Esophagus squamous epithelium (tissue), 5 donors: ENCODE measurements around the gene POGK. TPM values are rescaled to one million over a fixed set of nuclear protein-coding genes. Genes with fewer than 3 reads are reported as not detected.
"Not testable (repeated sequence)": the region's sequence is repeated elsewhere in the genome, so short reads cannot be mapped to it uniquely, and the experiment has no call there.

Experiments used
- DNase-seq: peaks from one replicate; lab custom pipeline; 2025; lab: John Stamatoyannopoulos, UW
- H3K27ac ChIP-seq, 4 donors: fragments of 200-600 bp; sonication (generic); one replicate each; pipeline ENCODE4 v1.5.1; 2016 to 2019; ENCODE audit warnings: mild to moderate bottlenecking in 1 of 4
- H3K27me3 ChIP-seq, 4 donors: fragments of 200-600 bp; sonication (generic); 1 replicate in 3 of 4; 2 replicates in 1 of 4; pipeline versions ENCODE4 v1.5.1 to v1.6.0; 2017 to 2021; ENCODE audit warnings: antibody characterized with exemption in 1 of 4
- H3K36me3 ChIP-seq, 3 donors: fragments of 200-600 bp; sonication (generic); one replicate each; pipeline ENCODE4 v1.5.1; 2016 to 2019
- H3K4me1 ChIP-seq, 3 donors: fragments of 200-600 bp; sonication (generic); one replicate each; pipeline ENCODE4 v1.5.1; 2017 to 2019
- H3K4me3 ChIP-seq, 4 donors: fragments of 200-600 bp; sonication (generic); 1 replicate in 3 of 4; 2 replicates in 1 of 4; pipeline ENCODE4 v1.5.1; 2016 to 2019; ENCODE audit warnings: mild to moderate bottlenecking in 2 of 4, moderate library complexity in 1 of 4
- H3K9me3 ChIP-seq, 3 donors: fragments of 200-600 bp; sonication (generic); one replicate each; pipeline ENCODE4 v1.5.1; 2016 to 2019
- POLR2A ChIP-seq, 4 donors: fragments of 450-650 bp; IDR thresholded peaks; one replicate each; pipeline ENCODE4 v1.6.1; 2017; ENCODE audit warnings: antibody characterized with exemption in 4 of 4, mild to moderate bottlenecking in 4 of 4, moderate library complexity in 3 of 4
- WGBS, 2 donors: methylation state at CpG; one replicate each; pipeline ENCODE4 v1.1.5; 2018; 5-methylcytosine and 5-hydroxymethylcytosine counted together
- intact Hi-C: fragments of 100-400 bp; cut with DNase I; formaldehyde crosslinking; loops from one replicate; pipeline ENCODE4 v1.15.0; 2022
- total RNA-seq, 4 donors: library from RNA; depleted of rRNA; stranded (reverse); fragments of >200 nt; gene quantifications; one replicate each; pipeline ENCODE4 v1.1.0, GENCODE V29; 2016
- TF ChIP-seq, protein P1 (sequence below), 6 experiments: fragments of 450-650 bp in 4 of 6; fragments of 200-600 bp in 2 of 6; sonication (generic) in 2 of 6; IDR thresholded peaks; one replicate each; pipeline ENCODE4 v1.5.1; 2016 to 2019; ENCODE audit warnings: antibody characterized with exemption in 6 of 6, mild to moderate bottlenecking in 4 of 6, moderate library complexity in 4 of 6
- donor health status: DM: yes; HTN: yes; CAD: no.

POGK gene
- total RNA-seq, 4 donors from 2014 or later = 18.7 to 34.1 (median 25.3) TPM

DNA sequence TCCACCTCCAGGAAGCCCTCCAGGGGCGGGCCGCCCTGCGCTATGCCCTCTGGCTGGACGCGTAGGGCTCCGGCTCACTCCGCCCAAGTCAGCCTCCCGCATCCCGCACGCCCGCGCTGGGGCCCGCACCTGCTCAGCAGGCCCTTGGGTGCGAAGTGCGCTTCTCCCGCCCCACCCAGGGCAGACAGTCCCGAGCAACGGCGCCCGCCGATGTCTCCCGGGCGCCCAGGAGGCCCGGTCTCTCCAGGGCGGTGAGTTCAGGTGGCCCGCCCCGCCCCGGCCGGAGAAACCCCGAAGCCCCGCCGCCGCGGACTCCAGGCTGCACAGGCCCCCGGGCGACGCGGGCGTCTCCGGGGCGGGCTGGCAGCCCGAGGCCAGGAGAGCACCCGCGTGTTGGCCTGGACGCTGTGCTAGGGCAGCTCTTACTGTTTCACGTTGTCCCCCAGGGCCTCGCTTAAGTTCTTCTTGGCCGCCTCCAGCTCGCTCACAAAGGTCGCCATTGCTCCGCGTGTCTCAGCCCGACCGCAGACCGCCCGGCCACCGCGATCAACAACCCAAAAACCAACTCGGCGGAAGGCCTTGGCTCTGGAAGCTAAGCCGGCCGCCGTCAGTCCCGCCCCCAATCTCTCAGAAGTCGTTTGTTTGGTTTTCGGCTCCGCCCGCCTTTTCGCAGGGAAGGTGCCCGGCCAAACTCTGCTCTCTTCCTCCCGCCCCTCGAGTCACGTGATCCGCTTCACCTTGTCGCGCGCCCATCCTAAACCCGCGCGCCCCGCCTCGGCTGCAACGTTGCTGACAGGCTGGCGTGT, 36.7 kb downstream of the POGK start, which contains the start of gene TADA1:
Gene TADA1, minus strand, starts transcription at position 531 of the 806 bp plus-strand sequence. Its CDS starts 31 bp downstream, at position 500.
- Histone ChIP-seq H3K4me3 (peak within 1 kb of the TSS; percentile 75 to 92 (median 82)), H3K4me1 (peaks cover 11 to 53% (median 18%) of the 10 kb centered on the region in 3 donors), H3K27me3 (no peaks in the 10 kb centered on the region), H3K27ac (peak within 1 kb of the TSS; percentile 91 to 98 (median 94)), H3K9me3 (no peaks in the 10 kb centered on the region), H3K36me3 (no peaks in the 10 kb centered on the region)
- intact Hi-C loops = no loop called here
- DNase-seq = peak; percentile 90
- WGBS, 2 donors = 0% methylated on average over 25 to 27 of the region's 84 CpGs
- peak in 3 of 4 donors; percentile 50 to 73 (median 63) for TF ChIP-seq POLR2A (IDR thresholded peaks at IDR 0.05)
- TF ChIP-seq, protein P1, sequence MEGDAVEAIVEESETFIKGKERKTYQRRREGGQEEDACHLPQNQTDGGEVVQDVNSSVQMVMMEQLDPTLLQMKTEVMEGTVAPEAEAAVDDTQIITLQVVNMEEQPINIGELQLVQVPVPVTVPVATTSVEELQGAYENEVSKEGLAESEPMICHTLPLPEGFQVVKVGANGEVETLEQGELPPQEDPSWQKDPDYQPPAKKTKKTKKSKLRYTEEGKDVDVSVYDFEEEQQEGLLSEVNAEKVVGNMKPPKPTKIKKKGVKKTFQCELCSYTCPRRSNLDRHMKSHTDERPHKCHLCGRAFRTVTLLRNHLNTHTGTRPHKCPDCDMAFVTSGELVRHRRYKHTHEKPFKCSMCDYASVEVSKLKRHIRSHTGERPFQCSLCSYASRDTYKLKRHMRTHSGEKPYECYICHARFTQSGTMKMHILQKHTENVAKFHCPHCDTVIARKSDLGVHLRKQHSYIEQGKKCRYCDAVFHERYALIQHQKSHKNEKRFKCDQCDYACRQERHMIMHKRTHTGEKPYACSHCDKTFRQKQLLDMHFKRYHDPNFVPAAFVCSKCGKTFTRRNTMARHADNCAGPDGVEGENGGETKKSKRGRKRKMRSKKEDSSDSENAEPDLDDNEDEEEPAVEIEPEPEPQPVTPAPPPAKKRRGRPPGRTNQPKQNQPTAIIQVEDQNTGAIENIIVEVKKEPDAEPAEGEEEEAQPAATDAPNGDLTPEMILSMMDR (IDR thresholded peaks at IDR 0.05) = peak in 1 of 6 experiments; percentile 47

DNA sequence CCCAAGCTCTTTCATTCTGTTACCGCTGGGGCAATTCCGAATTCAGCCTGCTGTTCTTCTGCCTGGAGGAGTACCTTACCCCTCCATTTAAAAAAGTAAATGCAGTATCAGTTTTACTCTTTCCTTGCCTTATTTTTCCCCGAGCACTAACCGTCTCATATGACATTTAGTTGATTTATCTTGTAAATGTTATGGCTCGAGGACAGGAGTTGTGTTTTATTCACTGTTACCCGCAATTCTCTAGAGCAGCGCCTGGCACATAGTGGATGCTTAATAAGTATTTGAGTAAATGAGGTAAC, 37.2 kb downstream of the POGK start:
- Histone ChIP-seq H3K9me3 (no peaks in the 10 kb centered on the region), H3K4me3 (peak overlapping the region; percentile 75 to 92 (median 82)), H3K27ac (peak overlapping the region in 3 of 4 donors; percentile 91 to 98 (median 94)), H3K27me3 (no peaks in the 10 kb centered on the region), H3K4me1 (peaks cover 11 to 48% (median 18%) of the 10 kb centered on the region in 3 donors), H3K36me3 (no peaks in the 10 kb centered on the region)
- no peak for DNase-seq
- WGBS, 2 donors = 0 to 1% methylated on average over 7 of the region's 7 CpGs
- TF ChIP-seq POLR2A (IDR thresholded peaks at IDR 0.05) = no peak
- TF ChIP-seq, protein P1 (IDR thresholded peaks at IDR 0.05) = peak in 5 of 6 experiments; percentile 12 to 44 (median 37)
- intact Hi-C loops = no loop called here

DNA sequence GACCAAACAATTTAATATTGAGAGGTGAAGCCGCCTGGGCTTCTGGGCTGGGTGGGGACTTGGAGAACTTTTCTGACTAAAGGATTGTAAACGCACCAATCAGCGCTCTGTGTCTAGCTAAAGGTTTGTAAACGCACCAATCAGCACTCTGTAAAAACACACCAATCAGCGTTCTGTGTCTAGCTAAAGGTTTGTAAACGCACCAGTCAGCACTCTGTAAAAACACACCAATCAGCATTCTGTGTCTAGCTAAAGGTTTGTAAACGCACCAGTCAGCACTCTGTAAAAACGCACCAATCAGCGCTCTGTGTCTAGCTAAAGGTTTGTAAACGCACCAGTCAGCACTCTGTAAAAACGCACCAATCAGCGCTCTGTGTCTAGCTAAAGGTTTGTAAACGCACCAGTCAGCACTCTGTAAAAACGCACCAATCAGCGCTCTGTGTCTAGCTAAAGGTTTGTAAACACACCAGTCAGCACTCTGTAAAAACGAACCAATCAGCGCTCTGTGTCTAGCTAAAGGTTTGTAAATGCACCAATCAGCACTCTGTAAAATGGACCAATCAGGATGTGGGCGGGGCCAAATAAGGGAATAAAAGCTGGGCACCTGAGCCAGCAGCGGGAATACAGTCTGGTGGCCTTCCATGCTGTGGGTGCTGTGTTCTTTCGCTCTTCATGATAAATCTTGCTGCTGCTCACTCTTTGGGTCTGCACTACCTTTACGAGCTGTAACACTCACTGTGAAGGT, 39.1 kb downstream of the POGK start:
- intact Hi-C loops, H3K4me3 ChIP-seq, H3K9me3 ChIP-seq, H3K36me3 ChIP-seq, H3K27ac ChIP-seq, DNase-seq: not testable (repeated sequence)
- Histone ChIP-seq H3K27me3 (peaks cover 0 to 13% (median 0%) of the 10 kb centered on the region in 4 donors), H3K4me1 (peaks cover 8 to 29% (median 12%) of the 10 kb centered on the region in 3 donors)
- WGBS, 2 donors = 92 to 94% methylated on average over 12 to 14 of the region's 21 CpGs

DNA sequence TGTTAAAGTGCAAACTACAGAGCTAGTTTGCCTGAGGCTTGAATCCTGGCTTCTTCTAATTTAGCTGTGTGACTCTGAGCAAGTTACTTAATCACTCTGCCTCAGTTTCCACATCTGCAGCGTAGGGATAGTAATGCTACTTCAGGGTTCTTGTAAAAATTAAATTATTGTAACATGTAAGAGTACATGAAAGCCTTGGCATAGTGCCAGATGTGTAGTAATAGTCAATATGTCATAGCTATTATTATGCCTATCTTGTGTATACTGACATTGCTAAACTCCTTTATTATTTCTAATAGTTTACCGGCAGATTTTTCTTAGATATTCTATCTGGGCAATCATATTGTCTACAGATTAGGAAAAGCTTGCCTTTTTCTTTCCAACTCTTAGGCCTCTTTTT, 43.6 kb downstream of the POGK start:
- TF ChIP-seq POLR2A (IDR thresholded peaks at IDR 0.05) = no peak
- TF ChIP-seq, protein P1 (IDR thresholded peaks at IDR 0.05) = no peak
- 32 to 51% methylated on average over 2 of the region's 2 CpGs for WGBS, 2 donors
- intact Hi-C loops = no loop called here
- Histone ChIP-seq H3K9me3 (no peaks in the 10 kb centered on the region), H3K27ac (no peak overlapping the region), H3K27me3 (peaks cover 0 to 39% (median 4%) of the 10 kb centered on the region in 4 donors), H3K4me1 (peaks cover 0 to 8% (median 3%) of the 10 kb centered on the region in 3 donors), H3K36me3 (no peaks in the 10 kb centered on the region), H3K4me3 (no peak overlapping the region)
- no peak for DNase-seq

DNA sequence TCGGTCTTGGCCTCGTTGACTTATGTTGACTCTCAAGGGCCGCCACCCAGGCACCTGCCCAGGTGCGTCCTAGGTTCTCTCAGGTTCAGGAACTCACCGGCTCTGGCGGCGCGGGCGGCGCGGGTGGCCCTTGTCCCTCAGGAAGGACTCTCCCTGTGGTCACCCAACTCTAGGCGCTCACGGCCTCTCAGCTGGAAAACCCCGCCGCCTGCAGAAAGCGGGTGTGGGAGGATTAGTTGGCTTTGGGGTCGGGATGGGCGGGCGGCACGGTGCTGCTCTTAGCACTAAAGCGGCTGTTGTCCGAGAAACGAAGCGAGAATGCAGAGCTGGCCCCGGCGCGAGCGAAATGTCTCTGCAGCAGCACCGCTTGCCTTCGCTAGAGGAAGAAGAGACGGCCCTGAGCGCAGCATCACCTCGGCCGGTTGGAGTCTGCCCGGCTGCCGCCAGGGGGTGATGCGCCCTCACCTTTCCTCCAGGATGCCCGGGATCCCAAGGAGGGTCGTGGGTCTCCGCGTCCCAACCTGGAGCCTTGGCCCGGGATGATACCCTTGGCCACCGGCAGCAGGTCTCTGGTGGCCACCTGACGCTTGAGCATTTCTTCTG, 44.9 kb downstream of the POGK start:
- no peak for DNase-seq
- Histone ChIP-seq H3K36me3 (no peaks in the 10 kb centered on the region), H3K27me3 (peaks cover 0 to 39% (median 4%) of the 10 kb centered on the region in 4 donors), H3K4me1 (peaks cover 0 to 8% (median 3%) of the 10 kb centered on the region in 3 donors), H3K4me3 (peak overlapping the region in 2 of 4 donors; percentile 15 to 34), H3K27ac (no peak overlapping the region), H3K9me3 (no peaks in the 10 kb centered on the region)
- intact Hi-C loops = no loop called here
- TF ChIP-seq, protein P1 (IDR thresholded peaks at IDR 0.05) = peak in 5 of 6 experiments; percentile 37 to 70 (median 47)
- no peak for TF ChIP-seq POLR2A (IDR thresholded peaks at IDR 0.05)
- WGBS, 2 donors = 23 to 30% methylated on average over 9 to 12 of the region's 44 CpGs
